HepG2 (cell line): ENCODE results near the gene DGKD.
"Not testable (repeated sequence)": the region's sequence is repeated elsewhere in the genome, so short reads cannot be mapped to it uniquely, and the experiment has no call there.

Experiments
- ATF3 ChIP-seq: sonication (generic); formaldehyde crosslinking; IDR thresholded peaks from 2 replicates; pipeline ENCODE4 v1.4.0; 2020; ENCODE audit warnings: missing genetic modification reagents
- CHD4 ChIP-seq: fragments of 200-600 bp; sonication (generic); IDR thresholded peaks from 2 replicates; pipeline ENCODE4 v1.7.0; 2017; ENCODE audit warnings: mild to moderate bottlenecking, low read length, borderline replicate concordance
- DDIT3 ChIP-seq: sonication (generic); formaldehyde crosslinking; IDR thresholded peaks from 2 replicates; pipeline ENCODE4 v1.4.0; 2020; ENCODE audit warnings: mild to moderate bottlenecking, missing genetic modification reagents
- NBN ChIP-seq: fragments of 450-650 bp; conservative IDR thresholded peaks from 2 replicates; pipeline ENCODE4 v1.6.1; 2017
- TGIF2 ChIP-seq: IDR thresholded peaks from 2 replicates; pipeline ENCODE4 v1.6.1; 2016; ENCODE audit warnings: control low read depth, missing compliant biosample characterization
- ZNF724P ChIP-seq: sonication (generic); formaldehyde crosslinking; IDR thresholded peaks from 2 replicates; pipeline ENCODE4 v1.8.0; 2022; ENCODE audit warnings: missing genetic modification reagents, borderline replicate concordance

GRCh38 chr2:233396726-233397665 is 42.7 kb downstream of the DGKD start:
- not testable (repeated sequence) for TF ChIP-seq DDIT3; TGIF2 (CRISPR knock-in tag); CHD4; ZNF724P (CRISPR knock-in tag); NBN; ATF3
